ENCODE results near the gene IFI16. TPM values are rescaled to one million over a fixed set of nuclear protein-coding genes. Genes with fewer than 3 reads are reported as not detected.

IFI16 gene
- total RNA-seq, 4 donors from 2014 or later: 47.0 to 72.0 (median 50.8) TPM

DNA sequence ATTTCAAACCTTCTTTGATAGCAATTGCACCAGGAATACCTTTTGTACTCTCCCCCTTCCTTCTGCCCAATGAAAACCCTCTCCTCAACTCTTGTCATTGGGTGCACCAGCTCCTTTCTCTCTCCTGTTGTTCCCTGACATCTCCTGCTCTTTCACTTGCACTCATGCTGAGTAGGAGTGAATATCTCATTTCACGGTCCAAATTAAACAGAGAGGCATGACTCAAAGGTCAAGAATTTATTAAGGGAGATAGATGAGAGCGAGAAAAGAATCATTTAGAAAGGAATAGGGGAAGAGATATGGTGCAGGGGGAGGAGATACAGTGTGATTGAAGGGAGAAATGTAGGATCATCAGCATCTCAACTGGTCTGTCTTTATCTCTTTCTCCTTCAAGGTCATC lies 44.7 kb downstream of the IFI16 start:
- intact Hi-C loops (cut with DNase I; ENCODE audit: low total_unique reads): no loop called here
- no peak overlapping the region for H3K4me3 ChIP-seq (ENCODE audit: low read depth, poor library complexity, severe bottlenecking)
- WGBS, 2 donors: 38 to 47% methylated on average over 2 of the region's 2 CpGs
- DNase-seq (ENCODE audit: low spot score in 2 of 2): no peak
- no peak for TF ChIP-seq POLR2A (IDR thresholded peaks at IDR 0.05)
- TF ChIP-seq, protein P1, sequence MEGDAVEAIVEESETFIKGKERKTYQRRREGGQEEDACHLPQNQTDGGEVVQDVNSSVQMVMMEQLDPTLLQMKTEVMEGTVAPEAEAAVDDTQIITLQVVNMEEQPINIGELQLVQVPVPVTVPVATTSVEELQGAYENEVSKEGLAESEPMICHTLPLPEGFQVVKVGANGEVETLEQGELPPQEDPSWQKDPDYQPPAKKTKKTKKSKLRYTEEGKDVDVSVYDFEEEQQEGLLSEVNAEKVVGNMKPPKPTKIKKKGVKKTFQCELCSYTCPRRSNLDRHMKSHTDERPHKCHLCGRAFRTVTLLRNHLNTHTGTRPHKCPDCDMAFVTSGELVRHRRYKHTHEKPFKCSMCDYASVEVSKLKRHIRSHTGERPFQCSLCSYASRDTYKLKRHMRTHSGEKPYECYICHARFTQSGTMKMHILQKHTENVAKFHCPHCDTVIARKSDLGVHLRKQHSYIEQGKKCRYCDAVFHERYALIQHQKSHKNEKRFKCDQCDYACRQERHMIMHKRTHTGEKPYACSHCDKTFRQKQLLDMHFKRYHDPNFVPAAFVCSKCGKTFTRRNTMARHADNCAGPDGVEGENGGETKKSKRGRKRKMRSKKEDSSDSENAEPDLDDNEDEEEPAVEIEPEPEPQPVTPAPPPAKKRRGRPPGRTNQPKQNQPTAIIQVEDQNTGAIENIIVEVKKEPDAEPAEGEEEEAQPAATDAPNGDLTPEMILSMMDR (IDR thresholded peaks at IDR 0.05): no peak

GRCh38 chr1:159055181-159055641 lies 45.5 kb downstream of the IFI16 start:
- no peak for DNase-seq (ENCODE audit: low spot score in 2 of 2)
- WGBS, 2 donors: 39 to 51% methylated on average over 5 of the region's 5 CpGs
- H3K4me3 ChIP-seq (ENCODE audit: low read depth, poor library complexity, severe bottlenecking): no peak overlapping the region
- TF ChIP-seq, protein P1 (IDR thresholded peaks at IDR 0.05): no peak
- no peak for TF ChIP-seq POLR2A (IDR thresholded peaks at IDR 0.05)
- intact Hi-C loops (cut with DNase I; ENCODE audit: low total_unique reads): no loop called here

- intact Hi-C loops (cut with DNase I; ENCODE audit: low total_unique reads): no loop called here
- 70 to 71% methylated on average over 7 of the region's 7 CpGs for WGBS, 2 donors
- no peak for DNase-seq (ENCODE audit: low spot score in 2 of 2)
- no peak for TF ChIP-seq POLR2A (IDR thresholded peaks at IDR 0.05)
- TF ChIP-seq, protein P1 (IDR thresholded peaks at IDR 0.05): no peak
- H3K4me3 ChIP-seq (ENCODE audit: low read depth, poor library complexity, severe bottlenecking): no peak overlapping the region
Measured at GRCh38 chr1:159056069-159056698, 46.5 kb downstream of the IFI16 start.

DNA sequence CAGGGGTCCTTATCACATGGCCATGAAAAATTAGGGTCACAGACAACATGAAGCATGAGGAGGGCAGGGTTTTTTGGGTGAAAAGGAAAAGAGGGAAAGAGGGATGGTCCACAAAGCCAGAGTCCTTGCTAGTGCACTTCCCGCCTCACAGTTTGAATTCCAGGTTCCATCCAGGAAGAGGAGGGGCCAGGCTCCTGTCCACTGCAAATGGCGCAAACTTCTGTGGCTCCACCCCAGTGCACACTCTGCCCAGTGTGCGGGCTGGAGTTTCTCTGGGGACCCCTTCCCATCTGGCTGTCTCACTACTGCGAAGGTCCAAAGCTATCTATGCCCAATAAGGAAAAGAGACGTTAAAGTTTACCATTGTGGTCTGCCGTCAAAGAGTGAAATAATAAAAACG lies 49.0 kb downstream of the IFI16 start:
- WGBS, 2 donors: 89 to 92% methylated on average over 7 of the region's 7 CpGs
- DNase-seq (ENCODE audit: low spot score in 2 of 2): no peak
- no peak for TF ChIP-seq POLR2A (IDR thresholded peaks at IDR 0.05)
- TF ChIP-seq, protein P1 (IDR thresholded peaks at IDR 0.05): no peak
- intact Hi-C loops (cut with DNase I; ENCODE audit: low total_unique reads): no loop called here
- no peak overlapping the region for H3K4me3 ChIP-seq (ENCODE audit: low read depth, poor library complexity, severe bottlenecking)

DNA sequence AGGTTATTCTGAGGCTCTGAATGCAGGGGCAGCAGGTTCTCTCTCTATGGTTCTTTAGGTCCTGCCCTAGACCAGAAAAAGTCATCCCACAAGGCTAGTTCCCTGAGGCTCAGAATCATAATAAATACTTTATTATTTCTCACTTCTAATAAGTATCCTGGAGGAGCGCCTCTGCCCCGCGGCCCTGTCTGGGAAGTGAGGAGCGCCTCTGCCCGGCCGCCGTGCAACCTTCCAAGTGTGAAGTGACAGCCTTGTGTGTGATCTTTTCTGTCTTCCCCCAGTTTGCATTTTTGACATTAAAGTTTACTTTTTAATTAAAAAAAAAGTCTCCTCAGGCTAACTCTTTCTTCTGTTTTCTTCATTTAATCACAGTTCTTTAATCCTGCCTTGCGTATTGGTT lies 55.4 kb downstream of the IFI16 start:
- WGBS, 2 donors: 92 to 95% methylated on average over 8 of the region's 8 CpGs
- intact Hi-C loops (cut with DNase I; ENCODE audit: low total_unique reads): no loop called here
- no peak overlapping the region for H3K4me3 ChIP-seq (ENCODE audit: low read depth, poor library complexity, severe bottlenecking)
- TF ChIP-seq, protein P1 (IDR thresholded peaks at IDR 0.05): no peak
- no peak for TF ChIP-seq POLR2A (IDR thresholded peaks at IDR 0.05)
- no peak for DNase-seq (ENCODE audit: low spot score in 2 of 2)

GRCh38 chr1:159066108-159066507 lies 56.4 kb downstream of the IFI16 start:
- 79 to 87% methylated on average over 4 of the region's 4 CpGs for WGBS, 2 donors
- no peak for TF ChIP-seq POLR2A (IDR thresholded peaks at IDR 0.05)
- TF ChIP-seq, protein P1 (IDR thresholded peaks at IDR 0.05): no peak
- no peak for DNase-seq (ENCODE audit: low spot score in 2 of 2)
- no peak overlapping the region for H3K4me3 ChIP-seq (ENCODE audit: low read depth, poor library complexity, severe bottlenecking)
- intact Hi-C loops (cut with DNase I; ENCODE audit: low total_unique reads): no loop called here
